Measurements from ENCODE around the gene ATG4B.

ATG4B gene

GRCh38 chr2:241668354-241668753 lies 30.9 kb downstream of the ATG4B start:
- DNase-seq: no peak

- DNase-seq: no peak
These were observed 31.3 kb downstream of the ATG4B start for GRCh38 chr2:241668839-241669238.

DNA sequence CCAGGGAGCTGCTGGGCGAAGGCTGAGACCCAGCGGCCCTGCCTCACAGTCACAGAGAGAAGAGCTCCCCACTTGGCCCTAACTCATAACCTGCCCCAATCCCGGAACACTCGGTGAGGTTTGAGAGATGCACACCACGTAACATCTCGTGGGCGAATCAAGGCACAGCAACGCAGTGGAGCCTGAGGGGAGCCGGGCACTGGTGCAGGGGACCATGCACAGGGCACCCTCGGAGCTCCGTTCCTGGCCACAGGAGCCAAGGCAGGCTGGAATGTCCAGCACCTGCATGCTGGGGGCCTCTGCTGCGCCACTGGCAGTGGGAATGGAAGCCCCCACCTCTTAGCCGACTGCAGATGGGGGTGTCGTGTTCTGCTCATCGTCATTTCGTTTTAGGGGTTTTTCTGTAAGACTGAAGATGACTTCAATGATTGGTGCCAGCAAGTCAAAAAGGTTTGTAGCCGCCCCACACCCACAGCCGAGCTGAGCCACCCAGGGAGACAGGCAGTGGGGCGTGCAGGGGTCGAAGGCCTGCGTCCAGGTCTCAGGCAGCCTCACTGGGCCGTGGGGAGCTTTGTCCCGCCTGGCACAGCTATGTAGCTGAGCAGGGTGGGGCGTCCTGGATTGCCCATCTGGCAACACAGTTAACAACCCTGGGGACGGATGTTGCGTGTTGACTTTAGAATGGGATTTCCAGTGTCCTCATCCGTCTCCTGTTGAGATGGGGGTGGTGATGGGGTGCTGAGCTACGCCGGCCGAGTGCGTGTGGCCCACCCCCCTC lies 33.0 kb downstream of the ATG4B start:
- DNase-seq: no peak

- no peak for DNase-seq
These were observed 34.2 kb downstream of the ATG4B start for GRCh38 chr2:241671457-241672240.

DNA sequence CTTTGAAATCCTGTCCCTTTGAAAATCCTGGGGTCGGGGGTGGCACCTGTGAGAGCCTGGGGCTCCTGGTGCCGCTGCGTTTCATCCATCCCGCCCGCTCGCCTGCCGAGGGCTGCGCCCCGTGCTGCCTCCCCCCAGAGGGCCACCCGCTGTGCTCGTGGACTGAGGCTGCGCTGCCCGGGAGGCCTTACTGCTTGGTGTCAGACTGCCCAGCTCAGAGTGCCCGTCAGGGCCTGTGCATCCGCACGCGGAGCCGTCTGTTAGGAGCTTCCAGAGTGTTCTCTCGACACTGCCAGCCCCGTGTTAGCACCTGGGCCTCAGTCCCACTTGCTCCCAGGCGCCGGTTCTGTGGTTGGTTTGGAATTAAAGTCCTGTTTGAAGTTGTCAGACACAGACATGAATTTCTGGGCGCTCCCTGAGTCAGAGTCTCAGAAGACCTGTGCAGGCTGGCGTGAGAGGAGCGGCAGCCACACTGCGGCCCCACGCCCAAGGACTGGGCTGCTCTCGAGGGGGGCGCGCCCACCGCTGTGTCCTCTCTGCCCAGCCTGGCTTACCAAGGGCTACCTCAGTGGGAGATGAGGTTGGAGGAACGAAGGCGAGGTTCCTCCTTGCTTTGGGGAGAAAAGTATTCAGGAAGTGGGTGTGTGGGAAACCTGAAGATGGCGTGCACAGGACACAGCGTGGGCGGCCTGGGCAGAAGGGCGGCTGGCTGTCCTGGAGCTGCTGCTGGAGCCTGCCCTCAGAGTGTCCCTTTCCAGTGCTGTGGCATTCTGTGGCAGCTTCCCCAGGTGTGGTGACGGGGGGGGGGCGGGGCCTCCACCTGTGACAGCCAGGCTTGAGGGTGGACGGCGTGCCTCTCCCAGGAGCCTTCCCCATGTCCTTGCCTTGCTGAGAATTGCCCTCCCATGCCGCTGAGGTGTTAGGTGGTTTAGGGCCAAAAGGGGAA lies 35.0 kb downstream of the ATG4B start:
- DNase-seq: no peak

- no peak for DNase-seq
These were observed 35.7 kb downstream of the ATG4B start for GRCh38 chr2:241673189-241673663.

DNA sequence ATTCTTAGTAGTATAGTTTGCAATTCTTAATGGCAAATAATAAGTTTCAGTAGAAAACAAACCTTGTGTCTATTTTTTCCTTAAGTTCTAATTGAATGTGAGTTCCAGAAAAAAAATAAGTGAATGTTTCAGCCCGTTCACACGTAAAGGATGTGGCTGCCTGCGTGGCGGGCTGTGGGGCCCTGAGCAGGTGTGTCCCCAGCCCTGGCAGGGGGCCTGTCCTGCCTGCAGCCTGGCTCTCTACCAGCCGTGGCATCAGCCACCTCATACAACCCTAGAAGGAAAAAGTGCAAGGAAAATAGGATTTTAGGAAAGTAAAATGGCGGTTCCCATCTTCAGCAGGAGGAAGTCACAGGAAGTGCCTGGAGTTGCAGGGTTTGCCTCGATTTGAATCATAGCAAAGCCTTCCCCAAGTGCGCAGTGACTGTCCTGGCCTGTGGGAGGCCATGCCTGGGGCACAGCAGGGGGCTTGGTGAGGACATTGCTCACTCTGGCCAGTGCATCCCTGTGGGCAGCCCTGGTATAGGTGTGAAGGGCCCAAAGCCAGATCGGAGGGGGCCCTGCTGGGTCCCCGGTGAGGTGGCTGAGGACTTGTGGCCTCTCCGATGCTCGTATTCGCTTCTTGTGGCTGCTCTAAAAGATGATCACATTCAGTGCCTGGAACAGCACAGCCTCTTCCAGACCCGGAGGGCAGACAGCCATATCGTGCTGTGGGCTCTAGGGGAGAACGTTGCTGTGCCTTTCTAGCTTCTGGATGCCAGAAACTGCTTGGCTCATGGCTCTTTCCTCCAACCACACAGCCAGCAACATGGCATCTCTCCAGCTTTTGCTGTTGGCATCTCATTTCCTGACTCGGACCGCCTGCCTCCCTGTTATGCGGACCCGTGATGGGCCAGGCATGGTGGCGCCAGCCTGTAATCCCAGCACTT lies 36.6 kb downstream of the ATG4B start:
- DNase-seq: no peak

DNA sequence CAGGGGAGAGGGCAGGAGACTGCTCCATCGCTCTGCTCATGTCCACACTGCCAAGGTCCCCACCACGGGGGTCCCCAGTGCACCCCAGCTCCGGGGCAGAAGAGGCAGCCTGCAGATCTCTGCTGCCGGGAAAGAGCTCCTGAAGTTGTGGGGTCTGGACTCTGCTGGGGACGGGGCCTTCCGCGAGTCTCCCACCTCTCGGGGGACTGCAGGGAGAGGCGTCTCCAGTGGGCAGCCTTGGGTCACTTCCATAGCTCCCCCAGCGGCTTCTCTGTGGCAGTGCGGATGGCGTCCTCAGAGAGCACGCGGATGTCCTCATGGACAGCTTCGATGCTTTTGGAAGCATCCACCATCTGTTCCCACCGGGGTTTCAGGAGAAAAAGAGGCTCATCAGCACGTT lies 38.4 kb downstream of the ATG4B start:
- DNase-seq: no peak

GRCh38 chr2:241676665-241677064 lies 39.2 kb downstream of the ATG4B start:
- no peak for DNase-seq

DNA sequence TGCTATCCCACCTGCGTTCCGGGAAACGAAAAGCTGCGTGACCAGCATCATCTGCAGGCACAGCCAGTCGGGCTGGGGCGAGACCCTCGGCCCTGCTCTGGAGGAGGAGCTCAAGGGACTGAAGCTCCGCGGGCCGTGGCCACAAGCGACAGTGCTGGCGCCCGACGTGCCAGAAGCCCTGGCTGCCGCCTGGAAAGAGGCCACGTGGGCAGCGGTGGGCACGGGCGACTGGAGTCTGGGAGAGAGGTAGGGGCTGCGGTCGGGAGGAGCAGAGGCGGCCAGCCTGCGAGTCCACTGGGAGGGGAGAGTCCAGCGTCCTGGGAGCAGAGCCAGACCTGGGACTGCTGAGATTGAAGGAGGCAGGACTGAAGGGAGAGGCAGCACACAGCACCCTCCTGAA lies 39.9 kb downstream of the ATG4B start:
- no peak for DNase-seq

GRCh38 chr2:241678307-241678706 lies 40.8 kb downstream of the ATG4B start:
- DNase-seq: no peak

DNA sequence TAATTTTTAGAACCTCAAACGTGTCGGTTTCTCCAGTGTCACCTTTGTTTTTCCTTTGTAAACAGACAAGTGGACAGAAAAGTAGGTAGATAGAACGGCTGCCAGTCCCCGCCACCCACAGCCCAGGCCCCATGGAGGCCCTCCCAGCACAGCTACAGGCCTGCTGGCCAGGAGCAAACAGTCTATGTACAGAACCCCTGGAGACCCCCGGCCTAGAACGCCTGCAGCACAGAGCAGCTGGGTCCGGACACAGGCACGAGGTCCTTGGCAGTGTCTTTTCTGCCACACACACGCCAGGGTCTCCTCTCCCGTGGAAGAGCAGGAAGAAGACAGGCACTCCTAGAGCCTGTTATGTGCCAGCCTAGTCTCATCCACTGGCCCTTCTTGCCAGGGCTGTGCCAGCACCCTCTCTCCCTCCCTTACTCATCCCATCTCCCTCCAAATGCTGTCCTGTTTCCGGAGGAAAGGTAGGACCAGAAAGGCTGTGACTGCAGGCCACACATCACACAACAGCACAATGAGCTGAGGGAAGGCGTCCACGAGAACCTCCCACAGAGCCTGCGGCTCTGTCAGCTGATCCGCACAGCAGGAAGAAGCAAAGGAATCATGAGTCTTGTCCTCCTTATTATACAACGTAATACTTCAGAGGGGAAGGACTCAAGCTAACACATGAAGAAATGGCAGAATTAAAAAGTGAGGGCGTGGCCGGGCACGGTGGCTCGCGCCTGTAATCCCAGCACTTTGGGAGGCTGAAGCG lies 41.5 kb downstream of the ATG4B start:
- no peak for DNase-seq

DNA sequence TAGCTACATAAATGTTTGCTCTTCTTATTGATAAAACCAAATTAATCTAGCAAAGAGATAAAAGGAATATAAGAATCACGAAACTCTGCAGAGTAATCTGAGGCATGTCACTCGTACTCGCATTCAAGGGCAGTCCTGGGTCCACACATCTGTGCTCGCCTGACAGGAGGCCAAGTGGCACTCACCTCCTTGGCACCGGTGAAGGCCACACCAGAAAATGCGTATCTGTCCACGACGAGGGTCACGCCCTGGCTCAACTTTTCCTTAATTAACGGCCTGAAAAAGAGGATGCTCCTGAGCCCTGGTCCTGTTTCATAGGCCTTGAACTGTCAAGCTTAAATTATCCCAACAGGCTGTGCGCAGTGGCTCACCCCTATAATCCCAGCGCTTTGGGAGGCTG lies 42.6 kb downstream of the ATG4B start:
- no peak for DNase-seq

GRCh38 chr2:241680827-241681599 lies 43.5 kb downstream of the ATG4B start:
- DNase-seq: peak in 1 of 2 donors; percentile 49

GRCh38 chr2:241686324-241686649 lies 48.8 kb downstream of the ATG4B start:
- DNase-seq: no peak

DNA sequence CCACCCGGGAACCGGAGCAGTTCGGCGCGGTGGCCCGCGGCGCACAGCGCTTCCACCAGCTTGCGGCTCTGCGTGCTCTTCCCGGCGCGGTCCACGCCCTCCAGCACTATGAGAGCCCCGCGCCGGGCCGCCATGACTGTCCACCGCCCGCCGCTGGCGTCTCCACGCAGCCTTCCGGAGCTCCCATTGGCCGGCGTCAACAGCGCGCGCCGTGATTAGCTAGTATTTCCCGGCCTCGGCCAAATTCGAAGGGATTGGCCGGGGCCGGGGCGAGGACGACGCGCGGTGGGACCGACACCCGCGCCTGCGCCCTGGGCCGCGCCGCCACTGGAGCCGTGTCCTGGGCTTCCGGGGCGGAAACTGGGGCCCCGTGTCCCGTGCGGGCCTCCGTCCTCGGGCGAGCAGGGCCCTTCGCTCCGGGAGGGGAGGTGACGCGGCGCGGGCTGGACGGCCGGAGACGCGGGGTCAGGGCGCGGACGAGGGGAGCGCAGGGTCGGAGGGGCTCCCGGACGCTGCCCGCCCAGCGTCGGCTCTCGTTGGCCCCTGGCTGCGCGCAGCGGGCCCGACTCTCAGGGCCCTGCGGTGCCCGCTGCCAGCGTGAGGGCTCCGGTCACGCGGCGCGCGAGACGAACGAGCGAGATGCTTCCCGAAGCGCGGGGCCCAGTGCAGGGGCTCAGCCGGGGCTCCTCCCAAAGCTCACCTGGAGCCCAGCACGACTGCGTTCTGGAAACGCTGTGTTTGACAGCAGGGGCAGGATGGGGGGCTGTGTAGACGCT lies 49.3 kb downstream of the ATG4B start, which contains the start of gene DTYMK:
TSS of gene DTYMK (minus strand) at position 166 of the 776 bp plus-strand sequence. CDS start at position 134, 32 bp downstream.
- peak; percentile 96 to 97 for DNase-seq

DNA sequence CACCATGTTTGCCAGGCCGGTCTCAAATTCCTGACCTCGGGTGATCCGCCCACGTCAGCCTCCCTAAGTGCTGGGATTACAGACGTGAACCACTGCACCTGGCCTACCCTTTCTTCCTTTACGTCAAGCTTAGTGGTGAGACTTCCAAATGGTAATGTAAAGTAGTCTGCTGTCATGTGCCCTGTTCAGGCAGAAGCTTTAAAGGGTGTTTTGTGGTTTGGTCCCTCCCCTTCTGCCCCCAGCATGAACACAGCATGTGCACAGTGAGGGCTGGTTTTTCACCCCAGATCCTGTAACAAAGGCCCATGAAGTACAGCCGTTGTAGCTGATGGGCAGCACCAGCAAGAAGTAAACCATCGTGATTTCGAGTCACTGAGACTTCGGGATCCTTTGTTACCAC lies 51.8 kb downstream of the ATG4B start:
- no peak for DNase-seq

DNA sequence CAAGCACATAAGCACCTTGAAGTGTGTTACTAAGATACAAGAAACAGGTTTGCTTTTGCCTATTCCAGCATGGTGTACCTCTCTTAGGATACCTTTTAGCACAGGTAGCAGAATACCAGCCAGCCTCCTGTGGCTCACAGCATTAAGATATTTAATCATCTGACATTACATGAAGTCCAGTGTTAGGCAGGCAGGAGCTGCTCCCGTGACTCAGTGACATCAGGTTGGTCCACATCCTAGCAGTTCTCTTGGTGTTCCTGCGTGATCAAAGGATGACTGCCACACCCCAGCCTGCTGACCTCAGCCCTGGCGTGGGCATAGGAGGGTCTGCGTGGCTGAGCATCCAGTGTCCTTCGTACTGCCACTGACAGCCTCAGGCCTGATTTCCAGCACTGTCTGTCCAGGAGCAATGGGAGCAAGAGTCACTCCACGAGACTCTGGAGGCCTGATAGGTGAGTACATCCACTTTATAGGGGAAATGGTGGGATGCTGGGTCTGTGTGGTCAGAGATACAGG lies 52.8 kb downstream of the ATG4B start:
- DNase-seq: no peak

- no peak for DNase-seq
These were observed 55.0 kb downstream of the ATG4B start for GRCh38 chr2:241692448-241692847.
